ENCODE measurements around the gene ARPP21.

The ARPP21 gene

DNA sequence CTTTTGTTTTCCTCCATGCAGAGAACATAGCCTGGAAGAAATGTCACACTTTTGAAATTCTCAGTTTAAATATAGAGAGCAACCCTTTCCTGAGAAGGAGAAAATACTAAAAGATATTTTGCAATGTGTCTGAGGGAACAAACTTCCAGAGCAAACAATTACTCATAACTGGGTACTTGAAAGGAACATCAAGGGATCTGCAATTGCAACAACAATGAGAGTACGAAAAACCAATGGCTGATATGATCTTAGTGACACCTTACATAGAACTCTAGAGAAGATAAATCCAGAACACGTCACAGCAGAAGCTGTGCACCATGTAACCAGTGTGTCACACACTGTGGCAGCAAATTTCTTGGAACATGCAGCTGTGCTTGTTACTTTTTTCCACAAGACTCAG lies 14.6 kb upstream of the ARPP21 start:
- Histone ChIP-seq H3K9me3 (no peaks in the 10 kb centered on the region), H3K4me3 (ENCODE audit: low read depth in 1 of 2, low read length in 1 of 2) (no peak overlapping the region), H3K4me1 (ENCODE audit: control insufficient read depth in 1 of 2, insufficient read depth in 1 of 2, low read depth in 1 of 2, low read length in 1 of 2) (no peaks in the 10 kb centered on the region), H3K27ac (no peak overlapping the region), H3K27me3 (no peaks in the 10 kb centered on the region), H3K36me3 (no peaks in the 10 kb centered on the region)
- TF ChIP-seq, protein P1, sequence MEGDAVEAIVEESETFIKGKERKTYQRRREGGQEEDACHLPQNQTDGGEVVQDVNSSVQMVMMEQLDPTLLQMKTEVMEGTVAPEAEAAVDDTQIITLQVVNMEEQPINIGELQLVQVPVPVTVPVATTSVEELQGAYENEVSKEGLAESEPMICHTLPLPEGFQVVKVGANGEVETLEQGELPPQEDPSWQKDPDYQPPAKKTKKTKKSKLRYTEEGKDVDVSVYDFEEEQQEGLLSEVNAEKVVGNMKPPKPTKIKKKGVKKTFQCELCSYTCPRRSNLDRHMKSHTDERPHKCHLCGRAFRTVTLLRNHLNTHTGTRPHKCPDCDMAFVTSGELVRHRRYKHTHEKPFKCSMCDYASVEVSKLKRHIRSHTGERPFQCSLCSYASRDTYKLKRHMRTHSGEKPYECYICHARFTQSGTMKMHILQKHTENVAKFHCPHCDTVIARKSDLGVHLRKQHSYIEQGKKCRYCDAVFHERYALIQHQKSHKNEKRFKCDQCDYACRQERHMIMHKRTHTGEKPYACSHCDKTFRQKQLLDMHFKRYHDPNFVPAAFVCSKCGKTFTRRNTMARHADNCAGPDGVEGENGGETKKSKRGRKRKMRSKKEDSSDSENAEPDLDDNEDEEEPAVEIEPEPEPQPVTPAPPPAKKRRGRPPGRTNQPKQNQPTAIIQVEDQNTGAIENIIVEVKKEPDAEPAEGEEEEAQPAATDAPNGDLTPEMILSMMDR (IDR thresholded peaks at IDR 0.05) = no peak

DNA sequence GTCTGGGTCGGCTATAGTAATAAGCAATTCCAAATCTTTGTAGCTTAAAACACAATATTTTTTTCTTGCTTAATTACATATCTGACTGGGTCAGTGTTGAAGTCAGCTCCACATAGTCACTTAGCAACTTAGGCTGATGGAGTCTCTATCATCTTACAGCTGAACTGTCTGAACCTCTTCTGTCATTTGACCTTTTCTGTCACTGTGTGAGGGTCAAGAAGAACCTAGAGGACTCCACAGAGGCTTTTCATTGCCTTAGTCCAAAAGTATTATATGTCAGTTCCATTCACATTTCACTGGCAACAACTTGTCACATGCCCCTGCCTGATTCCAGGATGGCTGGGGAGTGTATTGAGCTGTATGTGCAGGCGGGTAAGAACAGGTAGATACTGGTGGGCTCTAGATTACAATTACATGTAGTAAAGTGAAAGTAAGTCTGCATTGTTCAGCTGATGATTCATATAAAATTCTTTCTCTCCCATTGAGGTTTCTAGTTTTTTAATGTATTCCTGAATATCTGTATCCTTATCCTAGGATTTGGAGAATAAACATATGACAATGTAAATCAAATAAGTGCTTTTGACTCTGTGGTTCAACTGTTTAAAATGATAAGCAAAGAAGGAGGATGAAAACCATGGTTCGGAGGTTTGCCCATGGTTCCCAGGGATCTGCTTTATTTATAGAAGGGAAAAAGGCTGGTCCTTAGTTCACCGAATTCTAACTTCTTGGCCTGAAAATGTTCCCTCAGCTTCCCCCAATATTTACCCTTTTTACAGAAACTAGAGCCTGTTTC lies 5.8 kb upstream of the ARPP21 start:
- H3K4me1 ChIP-seq (ENCODE audit: control insufficient read depth in 1 of 2, insufficient read depth in 1 of 2, low read depth in 1 of 2, low read length in 1 of 2) = no peaks in the 10 kb centered on the region
- no peaks in the 10 kb centered on the region for H3K9me3 ChIP-seq
- H3K4me3 ChIP-seq (ENCODE audit: low read depth in 1 of 2, low read length in 1 of 2) = no peak overlapping the region
- TF ChIP-seq, protein P1 (IDR thresholded peaks at IDR 0.05) = no peak
- no peak overlapping the region for H3K27ac ChIP-seq
- no peaks in the 10 kb centered on the region for H3K36me3 ChIP-seq
- peaks cover 14% of the 10 kb centered on the region for H3K27me3 ChIP-seq

DNA sequence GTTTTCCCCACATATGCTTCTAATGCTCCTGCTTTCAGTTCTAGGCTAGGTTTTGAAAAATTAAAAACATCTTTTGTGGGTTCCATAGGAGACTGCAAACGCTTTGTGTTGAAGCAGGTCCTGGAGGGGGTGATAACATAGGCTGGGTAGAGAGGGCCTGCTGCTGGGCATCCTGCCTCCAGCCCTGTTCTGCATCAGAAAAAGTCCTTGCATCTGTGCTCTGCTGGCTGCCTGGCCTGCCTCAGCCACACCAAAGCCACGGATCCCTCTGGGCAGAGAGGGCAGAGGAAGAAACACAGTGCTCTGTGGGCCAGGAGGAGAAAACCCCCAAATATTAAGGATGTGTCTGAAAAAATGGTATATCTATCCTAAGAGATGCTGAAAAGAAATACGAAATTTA lies 3.9 kb upstream of the ARPP21 start:
- TF ChIP-seq, protein P1 (IDR thresholded peaks at IDR 0.05) = no peak
- no peaks in the 10 kb centered on the region for H3K36me3 ChIP-seq

DNA sequence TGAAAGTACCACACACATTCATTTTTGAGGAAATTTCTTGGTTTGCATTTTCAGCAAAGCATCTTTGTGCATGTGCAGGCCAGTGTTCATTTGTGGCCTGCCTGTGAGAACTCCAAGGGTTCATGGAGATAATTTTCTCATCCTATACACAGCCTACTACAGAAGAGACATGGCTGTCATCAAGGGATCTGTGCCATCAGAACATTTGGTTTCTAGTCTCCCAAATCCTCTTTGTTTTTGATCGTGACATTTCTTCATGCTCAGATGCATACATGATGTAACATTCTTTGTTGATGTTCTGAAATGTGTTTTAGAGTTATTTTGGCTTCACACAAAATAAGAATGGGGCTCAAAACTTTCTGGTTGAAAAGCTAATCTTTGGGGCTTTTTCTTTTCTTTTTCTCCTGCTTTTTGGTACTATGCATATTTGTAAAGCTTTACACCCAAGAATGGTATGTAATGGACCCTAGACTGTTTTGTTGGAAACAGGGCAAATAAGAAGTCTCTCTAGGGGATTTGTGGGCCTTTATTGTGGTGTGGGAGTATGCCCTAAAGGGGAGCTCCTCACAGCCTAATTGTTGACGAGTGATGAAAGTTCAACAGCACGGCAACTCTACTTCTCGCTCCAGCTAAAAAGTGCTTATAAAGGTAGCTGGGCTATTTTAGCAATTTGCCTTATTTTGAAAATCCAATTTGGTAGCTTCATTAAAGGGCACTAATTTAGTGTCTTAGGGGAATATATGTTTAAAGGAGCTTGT lies 3.2 kb upstream of the ARPP21 start:
- no peak overlapping the region for H3K4me3 ChIP-seq (ENCODE audit: low read depth in 1 of 2, low read length in 1 of 2)
- peaks cover 0 to 4% of the 10 kb centered on the region in 2 experiments for H3K4me1 ChIP-seq (ENCODE audit: control insufficient read depth in 1 of 2, insufficient read depth in 1 of 2, low read depth in 1 of 2, low read length in 1 of 2)
- H3K9me3 ChIP-seq = no peaks in the 10 kb centered on the region
- H3K36me3 ChIP-seq = no peaks in the 10 kb centered on the region
- TF ChIP-seq, protein P1 (IDR thresholded peaks at IDR 0.05) = no peak
- H3K27ac ChIP-seq = no peak overlapping the region
- peaks cover 40% of the 10 kb centered on the region for H3K27me3 ChIP-seq

More for the DNA sequence above, 3.9 kb upstream of the ARPP21 start:
- Histone ChIP-seq H3K4me3 (ENCODE audit: low read depth in 1 of 2, low read length in 1 of 2) (no peak overlapping the region), H3K27ac (no peak overlapping the region), H3K4me1 (ENCODE audit: control insufficient read depth in 1 of 2, insufficient read depth in 1 of 2, low read depth in 1 of 2, low read length in 1 of 2) (peaks cover 0 to 4% of the 10 kb centered on the region in 2 experiments), H3K9me3 (no peaks in the 10 kb centered on the region), H3K27me3 (peaks cover 33% of the 10 kb centered on the region)

DNA sequence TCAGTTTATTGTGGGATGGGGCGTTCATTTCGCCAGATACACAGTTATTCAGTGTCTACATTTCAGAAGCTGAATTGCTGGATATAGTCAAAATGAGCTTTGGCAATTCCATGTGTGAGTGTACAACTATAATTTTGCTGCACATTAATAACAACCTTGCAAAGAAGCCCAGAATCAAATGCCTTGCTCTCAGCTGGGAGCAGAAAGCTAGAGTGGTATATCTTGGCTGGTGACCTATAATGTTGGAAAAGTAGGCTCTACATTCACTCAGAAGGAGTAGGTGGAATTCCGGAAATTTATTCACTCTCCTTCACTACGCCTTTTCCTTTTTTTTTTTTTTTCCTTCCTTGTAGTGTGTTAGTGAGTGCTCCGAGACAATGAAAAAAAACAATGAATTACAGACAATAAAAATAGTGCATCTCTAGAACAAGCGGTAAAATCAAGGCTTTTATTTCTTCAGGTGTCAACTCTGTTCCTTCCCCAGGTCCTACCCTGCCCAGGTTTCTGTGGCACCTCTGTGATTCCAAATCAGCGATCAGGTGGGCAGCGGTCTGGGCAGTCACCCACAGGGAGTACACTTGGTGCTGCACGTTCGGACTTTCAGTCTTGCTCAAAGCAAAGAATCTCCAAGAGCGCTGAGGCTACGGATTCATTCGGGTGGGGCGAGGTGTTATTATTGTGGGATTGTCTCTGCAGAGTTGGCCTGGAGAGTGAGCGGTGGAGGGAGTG lies 910 bp upstream of the ARPP21 start:
- no peaks in the 10 kb centered on the region for H3K36me3 ChIP-seq
- peaks cover 0 to 4% of the 10 kb centered on the region in 2 experiments for H3K4me1 ChIP-seq (ENCODE audit: control insufficient read depth in 1 of 2, insufficient read depth in 1 of 2, low read depth in 1 of 2, low read length in 1 of 2)
- H3K9me3 ChIP-seq = no peaks in the 10 kb centered on the region
- H3K27ac ChIP-seq = no peak overlapping the region
- no peak overlapping the region for H3K4me3 ChIP-seq (ENCODE audit: low read depth in 1 of 2, low read length in 1 of 2)
- peaks cover 63% of the 10 kb centered on the region for H3K27me3 ChIP-seq
- TF ChIP-seq, protein P1 (IDR thresholded peaks at IDR 0.05) = no peak

Data from neutrophil (primary cell).